ENCODE results near the gene GSC2.

Gene GSC2

DNA sequence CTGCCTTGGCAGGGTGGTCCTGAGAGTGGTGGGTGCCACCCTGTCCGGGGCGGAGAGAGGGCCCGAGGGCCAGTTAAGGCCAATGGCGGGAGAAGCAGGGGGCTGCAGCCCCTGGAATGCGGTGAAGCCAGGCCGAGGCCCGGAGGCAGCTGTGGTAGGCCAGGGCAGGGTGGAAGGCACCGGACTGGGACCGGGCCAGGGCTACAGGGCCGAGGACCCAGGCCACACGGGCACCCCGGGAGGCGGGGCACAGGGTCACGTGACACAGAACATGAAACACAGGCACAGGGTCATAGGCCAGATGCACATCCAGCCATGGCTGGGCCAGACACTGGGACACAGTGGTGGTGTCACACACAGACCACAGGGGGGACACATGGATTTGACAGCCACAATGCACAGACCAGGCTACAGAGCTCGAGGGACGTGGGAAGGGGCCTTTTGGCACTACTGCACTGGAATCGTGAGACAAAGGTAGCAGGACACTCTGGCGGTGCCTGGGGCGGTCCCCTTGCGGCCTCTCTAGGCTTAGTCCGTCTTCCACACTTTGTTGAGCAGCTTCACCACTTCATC is 25.6 kb upstream of the GSC2 start:
- Histone ChIP-seq H3K4me3 (replicated peaks; ENCODE audit: insufficient read depth, low read length) (no peak overlapping the region), H3K27ac (replicated peaks) (no peak overlapping the region), H3K27me3 (ENCODE audit: insufficient read depth, poor library complexity, severe bottlenecking) (no peaks in the 10 kb centered on the region)
- TF ChIP-seq, protein P1, sequence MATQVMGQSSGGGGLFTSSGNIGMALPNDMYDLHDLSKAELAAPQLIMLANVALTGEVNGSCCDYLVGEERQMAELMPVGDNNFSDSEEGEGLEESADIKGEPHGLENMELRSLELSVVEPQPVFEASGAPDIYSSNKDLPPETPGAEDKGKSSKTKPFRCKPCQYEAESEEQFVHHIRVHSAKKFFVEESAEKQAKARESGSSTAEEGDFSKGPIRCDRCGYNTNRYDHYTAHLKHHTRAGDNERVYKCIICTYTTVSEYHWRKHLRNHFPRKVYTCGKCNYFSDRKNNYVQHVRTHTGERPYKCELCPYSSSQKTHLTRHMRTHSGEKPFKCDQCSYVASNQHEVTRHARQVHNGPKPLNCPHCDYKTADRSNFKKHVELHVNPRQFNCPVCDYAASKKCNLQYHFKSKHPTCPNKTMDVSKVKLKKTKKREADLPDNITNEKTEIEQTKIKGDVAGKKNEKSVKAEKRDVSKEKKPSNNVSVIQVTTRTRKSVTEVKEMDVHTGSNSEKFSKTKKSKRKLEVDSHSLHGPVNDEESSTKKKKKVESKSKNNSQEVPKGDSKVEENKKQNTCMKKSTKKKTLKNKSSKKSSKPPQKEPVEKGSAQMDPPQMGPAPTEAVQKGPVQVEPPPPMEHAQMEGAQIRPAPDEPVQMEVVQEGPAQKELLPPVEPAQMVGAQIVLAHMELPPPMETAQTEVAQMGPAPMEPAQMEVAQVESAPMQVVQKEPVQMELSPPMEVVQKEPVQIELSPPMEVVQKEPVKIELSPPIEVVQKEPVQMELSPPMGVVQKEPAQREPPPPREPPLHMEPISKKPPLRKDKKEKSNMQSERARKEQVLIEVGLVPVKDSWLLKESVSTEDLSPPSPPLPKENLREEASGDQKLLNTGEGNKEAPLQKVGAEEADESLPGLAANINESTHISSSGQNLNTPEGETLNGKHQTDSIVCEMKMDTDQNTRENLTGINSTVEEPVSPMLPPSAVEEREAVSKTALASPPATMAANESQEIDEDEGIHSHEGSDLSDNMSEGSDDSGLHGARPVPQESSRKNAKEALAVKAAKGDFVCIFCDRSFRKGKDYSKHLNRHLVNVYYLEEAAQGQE (IDR thresholded peaks at IDR 0.05; ENCODE audit: insufficient replicate concordance, low read depth), result no peak
- peak; percentile 7; the same call in 1 of the 2 replicates for TF ChIP-seq POLR2AphosphoS5 (IDR thresholded peaks at IDR 0.05; ENCODE audit: low read depth)
- peak in 1 of 2 experiments; percentile 38 for DNase-seq (ENCODE audit: low read depth in 1 of 2, low spot score in 1 of 2)

DNA sequence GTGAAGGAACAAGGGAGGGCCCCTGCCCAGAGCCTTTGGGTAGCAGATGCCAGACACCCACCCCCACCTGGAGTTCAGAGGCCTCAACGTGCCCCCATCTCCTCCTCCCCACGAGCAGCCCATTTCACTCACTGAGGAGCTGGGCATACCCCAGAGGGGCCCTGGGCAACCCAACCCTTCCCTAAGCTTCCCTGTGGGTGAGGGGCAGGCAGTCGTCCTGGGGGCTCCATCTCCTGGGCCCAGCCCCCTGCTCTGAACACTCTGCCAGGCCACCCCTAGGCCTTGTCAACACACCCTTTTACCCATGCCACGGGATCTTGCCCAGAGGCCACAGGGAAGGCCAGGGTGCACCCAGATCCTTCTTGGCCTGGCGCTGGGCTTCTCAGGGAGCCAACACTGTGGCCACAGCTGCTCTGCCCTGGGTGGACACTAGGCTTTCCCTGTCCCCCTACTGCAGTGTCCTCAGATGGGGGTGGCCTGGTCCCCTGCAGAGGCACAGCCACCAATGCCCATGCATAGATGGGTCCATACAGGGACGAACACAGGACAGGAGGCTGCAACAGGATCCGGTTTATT is 25.0 kb upstream of the GSC2 start:
- no peak for DNase-seq (ENCODE audit: low read depth in 1 of 2, low spot score in 1 of 2)
- Histone ChIP-seq H3K27ac (replicated peaks) (peak overlapping the region; percentile 93), H3K4me3 (replicated peaks; ENCODE audit: insufficient read depth, low read length) (no peak overlapping the region), H3K27me3 (ENCODE audit: insufficient read depth, poor library complexity, severe bottlenecking) (peaks cover 5% of the 10 kb centered on the region)
- TF ChIP-seq, protein P1 (IDR thresholded peaks at IDR 0.05; ENCODE audit: insufficient replicate concordance, low read depth), result no peak
- 0 out of 2 replicates have a peak, but pooled peaks have one; percentile 11 for TF ChIP-seq POLR2AphosphoS5 (IDR thresholded peaks at IDR 0.05; ENCODE audit: low read depth)

DNA sequence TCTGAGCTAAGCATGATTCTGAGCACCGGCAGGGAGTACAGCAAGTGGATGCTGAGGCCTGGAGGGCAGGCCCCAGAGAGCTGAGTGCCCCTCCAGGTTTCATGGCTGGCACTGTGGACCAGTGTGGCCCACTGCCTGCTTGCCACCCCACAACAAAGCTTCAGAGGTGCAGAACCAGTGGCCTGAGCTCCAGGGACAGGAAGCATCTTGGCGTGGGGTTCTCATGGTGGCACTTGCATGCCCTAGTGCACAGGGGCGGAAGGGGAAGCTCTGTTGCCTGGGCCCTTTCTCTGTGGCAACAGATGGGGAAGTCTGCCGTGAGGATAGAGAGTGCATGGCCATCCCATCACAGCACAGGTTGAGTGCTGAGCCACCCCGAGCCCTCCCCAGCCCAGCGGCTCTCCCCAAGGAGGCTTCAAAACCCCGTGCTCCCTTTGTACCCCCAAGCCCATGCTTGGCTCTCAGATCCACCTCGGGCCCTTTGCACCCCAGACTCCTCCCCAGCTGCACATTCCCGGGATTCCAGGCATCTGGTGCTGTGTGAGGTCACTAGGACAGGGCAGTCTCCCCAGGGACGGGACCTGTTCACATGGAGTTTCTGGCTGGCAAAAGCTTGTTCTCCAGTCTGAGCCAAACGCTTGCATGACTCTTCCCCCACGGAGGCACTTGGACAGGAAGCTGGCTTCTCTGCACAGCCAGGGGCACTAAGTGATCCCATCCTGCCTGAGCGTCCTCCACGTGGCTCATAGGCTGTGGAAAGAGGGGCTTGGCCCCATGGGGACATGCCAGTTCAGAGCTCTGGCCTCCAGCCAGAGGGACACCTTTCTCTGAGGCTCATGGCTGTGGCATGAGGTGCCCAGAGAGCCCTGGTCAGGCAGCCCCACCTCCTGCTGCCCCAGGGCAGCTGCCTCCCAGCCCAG is 24.3 kb upstream of the GSC2 start:
- Histone ChIP-seq H3K27ac (replicated peaks) (peak overlapping the region; percentile 93), H3K4me3 (replicated peaks; ENCODE audit: insufficient read depth, low read length) (peak overlapping the region; percentile 93), H3K27me3 (ENCODE audit: insufficient read depth, poor library complexity, severe bottlenecking) (peaks cover 12% of the 10 kb centered on the region)
- DNase-seq (ENCODE audit: low read depth in 1 of 2, low spot score in 1 of 2), result peak; percentile 67 to 93
- TF ChIP-seq POLR2AphosphoS5 (IDR thresholded peaks at IDR 0.05; ENCODE audit: low read depth) (peak; percentile 35), GABPA (IDR thresholded peaks at IDR 0.05; ENCODE audit: low read depth) (peak; percentile 60; the same call in 1 of the 2 replicates), SPI1 (IDR thresholded peaks at IDR 0.05; ENCODE audit: borderline replicate concordance, low read depth) (peak; percentile 90)
- TF ChIP-seq, protein P1 (IDR thresholded peaks at IDR 0.05; ENCODE audit: insufficient replicate concordance, low read depth), result no peak
- TF ChIP-seq, protein P2, sequence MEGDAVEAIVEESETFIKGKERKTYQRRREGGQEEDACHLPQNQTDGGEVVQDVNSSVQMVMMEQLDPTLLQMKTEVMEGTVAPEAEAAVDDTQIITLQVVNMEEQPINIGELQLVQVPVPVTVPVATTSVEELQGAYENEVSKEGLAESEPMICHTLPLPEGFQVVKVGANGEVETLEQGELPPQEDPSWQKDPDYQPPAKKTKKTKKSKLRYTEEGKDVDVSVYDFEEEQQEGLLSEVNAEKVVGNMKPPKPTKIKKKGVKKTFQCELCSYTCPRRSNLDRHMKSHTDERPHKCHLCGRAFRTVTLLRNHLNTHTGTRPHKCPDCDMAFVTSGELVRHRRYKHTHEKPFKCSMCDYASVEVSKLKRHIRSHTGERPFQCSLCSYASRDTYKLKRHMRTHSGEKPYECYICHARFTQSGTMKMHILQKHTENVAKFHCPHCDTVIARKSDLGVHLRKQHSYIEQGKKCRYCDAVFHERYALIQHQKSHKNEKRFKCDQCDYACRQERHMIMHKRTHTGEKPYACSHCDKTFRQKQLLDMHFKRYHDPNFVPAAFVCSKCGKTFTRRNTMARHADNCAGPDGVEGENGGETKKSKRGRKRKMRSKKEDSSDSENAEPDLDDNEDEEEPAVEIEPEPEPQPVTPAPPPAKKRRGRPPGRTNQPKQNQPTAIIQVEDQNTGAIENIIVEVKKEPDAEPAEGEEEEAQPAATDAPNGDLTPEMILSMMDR (IDR thresholded peaks at IDR 0.05; ENCODE audit: insufficient read depth, low read length), result no peak

Measured in HL-60 (cell line).